ENCODE results near the gene POP4.
A peak's percentile ranks its signal among the peaks of the same experiment; 100 is the strongest.

POP4 gene

GRCh38 chr19:29614046-29614445, 8.0 kb downstream of the POP4 start:
- H2AFZ ChIP-seq (ENCODE audit: low read depth, low read length): no peak overlapping the region
- no peaks in the 10 kb centered on the region for H3K79me2 ChIP-seq (ENCODE audit: insufficient read depth, low read length)
- ATAC-seq (ENCODE audit: insufficient read depth, low read depth) (no peak), DNase-seq (no peak)
- H4K20me1 ChIP-seq (ENCODE audit: insufficient read depth, low read length): no peaks in the 10 kb centered on the region
- no peaks in the 10 kb centered on the region for H3K9me3 ChIP-seq (ENCODE audit: insufficient read depth, low read length, severe bottlenecking)
- H3K4me2 ChIP-seq (ENCODE audit: insufficient read depth, low read length): no peak overlapping the region
- H3K27me3 ChIP-seq (ENCODE audit: insufficient read depth, low read length, poor library complexity): no peaks in the 10 kb centered on the region
- TF ChIP-seq EZH2 (IDR thresholded peaks at IDR 0.05; ENCODE audit: borderline replicate concordance, low read depth, low read length, severe bottlenecking) (no peak), CTCF (IDR thresholded peaks at IDR 0.05; ENCODE audit: borderline replicate concordance, extremely low read depth, low read length, poor library complexity, severe bottlenecking) (no peak)
- no peak overlapping the region for H3K9ac ChIP-seq (ENCODE audit: low read depth, low read length)
- H3K4me3 ChIP-seq (ENCODE audit: low read depth in 1 of 2, low read length in 2 of 2): no peak overlapping the region
- H3K27ac ChIP-seq (ENCODE audit: low read length): no peak overlapping the region
- H3K4me1 ChIP-seq (ENCODE audit: insufficient read depth, low read length): no peaks in the 10 kb centered on the region
- H3K36me3 ChIP-seq (ENCODE audit: insufficient read depth, low read length): peaks cover 69% of the 10 kb centered on the region

- H3K79me2 ChIP-seq (ENCODE audit: insufficient read depth, low read length): no peaks in the 10 kb centered on the region
- no peak overlapping the region for H3K4me3 ChIP-seq (ENCODE audit: low read depth in 1 of 2, low read length in 2 of 2)
- no peaks in the 10 kb centered on the region for H3K27me3 ChIP-seq (ENCODE audit: insufficient read depth, low read length, poor library complexity)
- DNase-seq (no peak), ATAC-seq (ENCODE audit: insufficient read depth, low read depth) (no peak)
- H3K36me3 ChIP-seq (ENCODE audit: insufficient read depth, low read length): peaks cover 62% of the 10 kb centered on the region
- H3K4me2 ChIP-seq (ENCODE audit: insufficient read depth, low read length): no peak overlapping the region
- no peak for TF ChIP-seq EZH2 (IDR thresholded peaks at IDR 0.05; ENCODE audit: borderline replicate concordance, low read depth, low read length, severe bottlenecking)
- TF ChIP-seq CTCF (IDR thresholded peaks at IDR 0.05; ENCODE audit: borderline replicate concordance, extremely low read depth, low read length, poor library complexity, severe bottlenecking): no peak
- H3K9ac ChIP-seq (ENCODE audit: low read depth, low read length): no peak overlapping the region
- no peaks in the 10 kb centered on the region for H3K4me1 ChIP-seq (ENCODE audit: insufficient read depth, low read length)
- H3K27ac ChIP-seq (ENCODE audit: low read length): no peak overlapping the region
- no peak overlapping the region for H2AFZ ChIP-seq (ENCODE audit: low read depth, low read length)
- H3K9me3 ChIP-seq (ENCODE audit: insufficient read depth, low read length, severe bottlenecking): no peaks in the 10 kb centered on the region
- no peaks in the 10 kb centered on the region for H4K20me1 ChIP-seq (ENCODE audit: insufficient read depth, low read length)
These were observed 8.7 kb downstream of the POP4 start for GRCh38 chr19:29614780-29615179.

- Histone ChIP-seq H3K79me2 (ENCODE audit: insufficient read depth, low read length) (no peaks in the 10 kb centered on the region), H3K9me3 (ENCODE audit: insufficient read depth, low read length, severe bottlenecking) (no peaks in the 10 kb centered on the region), H3K4me3 (ENCODE audit: low read depth in 1 of 2, low read length in 2 of 2) (no peak overlapping the region), H3K4me1 (ENCODE audit: insufficient read depth, low read length) (no peaks in the 10 kb centered on the region), H3K4me2 (ENCODE audit: insufficient read depth, low read length) (no peak overlapping the region), H3K9ac (ENCODE audit: low read depth, low read length) (no peak overlapping the region), H3K36me3 (ENCODE audit: insufficient read depth, low read length) (peaks cover 51% of the 10 kb centered on the region), H3K27me3 (ENCODE audit: insufficient read depth, low read length, poor library complexity) (no peaks in the 10 kb centered on the region), H4K20me1 (ENCODE audit: insufficient read depth, low read length) (no peaks in the 10 kb centered on the region), H3K27ac (ENCODE audit: low read length) (no peak overlapping the region), H2AFZ (ENCODE audit: low read depth, low read length) (no peak overlapping the region)
- DNase-seq (no peak), ATAC-seq (ENCODE audit: insufficient read depth, low read depth) (no peak)
- TF ChIP-seq EZH2 (IDR thresholded peaks at IDR 0.05; ENCODE audit: borderline replicate concordance, low read depth, low read length, severe bottlenecking) (no peak), CTCF (IDR thresholded peaks at IDR 0.05; ENCODE audit: borderline replicate concordance, extremely low read depth, low read length, poor library complexity, severe bottlenecking) (no peak)
These were observed 9.9 kb downstream of the POP4 start for GRCh38 chr19:29615891-29616425.

GRCh38 chr19:29616541-29616940, 10.5 kb downstream of the POP4 start:
- H3K4me3 ChIP-seq (ENCODE audit: low read depth in 1 of 2, low read length in 2 of 2): no peak overlapping the region
- H4K20me1 ChIP-seq (ENCODE audit: insufficient read depth, low read length): no peaks in the 10 kb centered on the region
- no peak overlapping the region for H3K4me2 ChIP-seq (ENCODE audit: insufficient read depth, low read length)
- no peak for TF ChIP-seq EZH2 (IDR thresholded peaks at IDR 0.05; ENCODE audit: borderline replicate concordance, low read depth, low read length, severe bottlenecking)
- H3K27me3 ChIP-seq (ENCODE audit: insufficient read depth, low read length, poor library complexity): no peaks in the 10 kb centered on the region
- H3K79me2 ChIP-seq (ENCODE audit: insufficient read depth, low read length): no peaks in the 10 kb centered on the region
- H3K4me1 ChIP-seq (ENCODE audit: insufficient read depth, low read length): no peaks in the 10 kb centered on the region
- no peak overlapping the region for H3K27ac ChIP-seq (ENCODE audit: low read length)
- ATAC-seq (ENCODE audit: insufficient read depth, low read depth) (peak; percentile 14; the same call in 1 of the 3 replicates), DNase-seq (no peak)
- no peak overlapping the region for H3K9ac ChIP-seq (ENCODE audit: low read depth, low read length)
- no peak overlapping the region for H2AFZ ChIP-seq (ENCODE audit: low read depth, low read length)
- H3K9me3 ChIP-seq (ENCODE audit: insufficient read depth, low read length, severe bottlenecking): no peaks in the 10 kb centered on the region
- H3K36me3 ChIP-seq (ENCODE audit: insufficient read depth, low read length): peaks cover 45% of the 10 kb centered on the region

All from DND-41 (cell line).